Coronary artery (tissue), 2 donors: Measurements from ENCODE around the gene SH3GL2.

ENCODE experiments used
- DNase-seq: peaks from one replicate; pipeline ENCODE4 v3.0.0-alpha.2; 2017; ENCODE audit warnings: low spot score
- H3K27ac ChIP-seq, 2 donors: fragments of 200-600 bp; sonication (generic); one replicate each; pipeline ENCODE4 v1.5.1; 2016 to 2019
- H3K4me3 ChIP-seq: fragments of 200-600 bp; sonication (generic); 2 replicates; pipeline ENCODE4 v1.5.1; 2016; ENCODE audit warnings: mild to moderate bottlenecking, moderate library complexity
- TF ChIP-seq, protein P1 (sequence below): fragments of 200-600 bp; sonication (generic); IDR thresholded peaks from one replicate; pipeline ENCODE4 v1.5.1; 2019; ENCODE audit warnings: antibody characterized with exemption

SH3GL2 gene

DNA sequence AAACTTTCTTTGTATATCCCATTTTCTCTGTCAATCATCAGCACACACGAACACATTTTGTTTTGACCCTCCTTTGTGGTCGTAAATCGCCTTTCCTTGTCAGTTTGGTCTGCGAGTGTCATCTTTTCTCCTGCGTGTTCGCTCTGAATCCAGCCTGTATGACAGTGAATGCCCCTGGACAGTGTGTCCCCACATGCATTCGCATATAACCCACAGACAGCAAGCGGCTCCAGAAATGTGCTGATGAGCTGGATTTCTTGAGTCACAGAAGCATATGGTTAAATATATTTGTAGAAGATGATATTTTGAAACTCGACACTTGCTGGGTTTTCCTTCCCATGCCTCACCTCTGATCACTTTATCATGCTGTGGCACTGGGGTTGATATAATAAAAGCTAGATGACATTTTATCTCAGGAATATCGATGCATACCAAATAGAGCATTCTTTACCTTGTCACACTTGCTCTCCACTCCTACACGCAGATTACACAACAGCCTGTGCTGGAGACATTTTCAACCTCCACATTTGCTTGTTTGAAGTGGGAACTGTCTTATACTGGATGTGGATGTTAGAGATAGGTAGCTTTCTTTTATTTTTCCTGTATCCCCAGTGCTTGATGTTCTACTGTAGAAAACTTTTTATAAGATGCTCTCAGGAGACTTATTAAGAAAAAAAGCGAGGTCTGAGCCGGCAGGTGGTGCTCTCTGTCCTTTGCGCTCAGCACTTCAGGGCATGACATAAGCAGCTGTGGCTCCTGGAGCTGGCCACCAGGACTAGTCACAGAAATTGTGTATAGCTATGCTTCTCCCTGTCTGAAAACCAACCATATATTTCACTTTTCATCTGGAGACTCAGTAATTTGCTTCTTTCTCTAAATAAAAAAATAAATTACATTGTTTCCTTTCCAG is 215.1 kb downstream of the SH3GL2 start:
- H3K4me3 ChIP-seq, result no peak overlapping the region
- DNase-seq, result no peak
- H3K27ac ChIP-seq, result no peak overlapping the region
- TF ChIP-seq, protein P1, sequence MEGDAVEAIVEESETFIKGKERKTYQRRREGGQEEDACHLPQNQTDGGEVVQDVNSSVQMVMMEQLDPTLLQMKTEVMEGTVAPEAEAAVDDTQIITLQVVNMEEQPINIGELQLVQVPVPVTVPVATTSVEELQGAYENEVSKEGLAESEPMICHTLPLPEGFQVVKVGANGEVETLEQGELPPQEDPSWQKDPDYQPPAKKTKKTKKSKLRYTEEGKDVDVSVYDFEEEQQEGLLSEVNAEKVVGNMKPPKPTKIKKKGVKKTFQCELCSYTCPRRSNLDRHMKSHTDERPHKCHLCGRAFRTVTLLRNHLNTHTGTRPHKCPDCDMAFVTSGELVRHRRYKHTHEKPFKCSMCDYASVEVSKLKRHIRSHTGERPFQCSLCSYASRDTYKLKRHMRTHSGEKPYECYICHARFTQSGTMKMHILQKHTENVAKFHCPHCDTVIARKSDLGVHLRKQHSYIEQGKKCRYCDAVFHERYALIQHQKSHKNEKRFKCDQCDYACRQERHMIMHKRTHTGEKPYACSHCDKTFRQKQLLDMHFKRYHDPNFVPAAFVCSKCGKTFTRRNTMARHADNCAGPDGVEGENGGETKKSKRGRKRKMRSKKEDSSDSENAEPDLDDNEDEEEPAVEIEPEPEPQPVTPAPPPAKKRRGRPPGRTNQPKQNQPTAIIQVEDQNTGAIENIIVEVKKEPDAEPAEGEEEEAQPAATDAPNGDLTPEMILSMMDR, result no peak

DNA sequence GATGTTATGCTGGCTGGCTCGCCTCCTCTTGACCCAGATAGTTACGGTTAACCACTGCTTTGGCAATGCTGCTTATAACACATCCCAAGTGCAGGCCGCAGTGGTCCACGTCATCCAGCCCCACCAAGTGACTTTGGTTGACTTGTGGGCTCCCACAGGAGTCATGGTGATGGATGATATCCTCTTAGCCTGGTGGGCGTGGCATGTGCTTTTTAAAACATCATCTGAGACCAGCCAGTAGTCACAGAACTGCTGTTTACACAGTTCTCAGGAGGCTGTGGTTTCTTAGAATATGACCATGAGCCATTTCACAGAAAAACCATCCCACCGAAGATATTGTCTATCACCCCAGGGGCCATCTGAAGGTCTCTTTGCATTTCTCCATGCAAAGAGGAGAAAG is 216.9 kb downstream of the SH3GL2 start:
- Histone ChIP-seq H3K4me3 (no peak overlapping the region), H3K27ac (no peak overlapping the region)
- TF ChIP-seq, protein P1, result no peak
- no peak for DNase-seq

DNA sequence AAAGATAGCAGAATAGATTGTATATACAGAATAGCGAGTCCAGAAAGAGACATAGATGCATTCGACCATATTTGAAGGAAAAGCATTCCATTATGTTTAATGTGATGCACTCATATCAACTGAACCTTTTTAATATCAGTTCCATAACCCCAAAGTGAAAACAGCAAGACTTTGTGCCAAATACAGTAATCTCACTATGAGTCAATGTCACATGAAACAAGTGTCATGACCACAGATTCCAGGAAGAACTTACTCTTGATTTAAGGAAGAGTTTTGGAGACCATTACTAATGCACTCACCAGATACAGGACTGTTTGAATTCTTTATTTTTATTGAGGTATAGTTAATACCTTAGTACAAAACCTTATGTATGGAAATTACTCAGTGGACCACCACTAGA is 220.5 kb downstream of the SH3GL2 start:
- DNase-seq, result no peak
- Histone ChIP-seq H3K27ac (no peak overlapping the region), H3K4me3 (no peak overlapping the region)
- TF ChIP-seq, protein P1, result no peak

DNA sequence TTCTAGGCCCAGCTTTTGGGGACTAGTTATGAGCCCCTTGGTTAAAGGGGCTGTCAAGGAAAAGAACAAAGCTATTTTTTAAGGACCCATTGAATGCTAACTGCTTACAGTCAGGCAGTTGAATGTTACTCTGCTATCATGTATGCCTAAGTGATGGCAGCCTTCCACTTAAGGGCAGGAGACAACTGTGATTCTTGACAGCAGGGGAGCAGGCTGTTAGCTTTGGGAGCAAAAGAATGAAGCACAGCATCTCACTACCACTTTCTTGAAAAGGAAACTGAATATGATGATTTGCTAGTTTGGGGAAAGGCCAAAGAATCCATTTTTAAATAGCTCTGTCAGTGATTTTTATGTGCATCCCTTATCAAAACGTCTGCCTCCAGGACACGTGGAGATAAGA is 221.6 kb downstream of the SH3GL2 start:
- DNase-seq, result no peak
- TF ChIP-seq, protein P1, result no peak
- Histone ChIP-seq H3K4me3 (no peak overlapping the region), H3K27ac (no peak overlapping the region)

DNA sequence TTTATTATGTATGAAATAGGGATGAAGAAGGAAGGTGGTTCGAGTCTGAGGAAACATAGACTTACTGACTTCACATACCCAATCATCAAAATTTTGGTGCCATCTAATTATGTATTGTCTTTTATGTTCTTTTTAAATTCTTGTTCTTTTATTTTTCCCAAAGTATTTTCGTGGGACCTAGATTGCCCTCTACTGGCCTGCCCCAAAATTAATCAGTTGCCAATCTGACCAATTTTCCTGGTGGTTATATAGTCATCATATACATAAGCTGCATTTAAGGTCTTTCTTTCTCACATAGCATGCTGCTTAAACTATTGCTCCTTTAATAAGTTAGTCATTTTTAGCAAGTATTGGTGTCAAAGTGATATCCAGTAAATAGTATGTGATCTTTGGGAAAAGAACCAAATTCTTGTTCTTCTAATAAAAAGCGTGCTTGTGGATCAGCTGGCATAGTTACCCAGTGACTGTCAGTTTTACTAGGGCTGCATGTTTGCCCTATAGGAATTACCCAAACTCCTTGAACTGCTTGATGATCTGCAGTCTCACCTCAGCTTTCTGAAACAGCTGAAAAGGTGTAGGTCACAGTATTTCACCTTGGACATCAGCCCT is 223.5 kb downstream of the SH3GL2 start:
- TF ChIP-seq, protein P1, result peak; percentile 15
- Histone ChIP-seq H3K27ac (no peak overlapping the region), H3K4me3 (no peak overlapping the region)
- DNase-seq, result no peak

DNA sequence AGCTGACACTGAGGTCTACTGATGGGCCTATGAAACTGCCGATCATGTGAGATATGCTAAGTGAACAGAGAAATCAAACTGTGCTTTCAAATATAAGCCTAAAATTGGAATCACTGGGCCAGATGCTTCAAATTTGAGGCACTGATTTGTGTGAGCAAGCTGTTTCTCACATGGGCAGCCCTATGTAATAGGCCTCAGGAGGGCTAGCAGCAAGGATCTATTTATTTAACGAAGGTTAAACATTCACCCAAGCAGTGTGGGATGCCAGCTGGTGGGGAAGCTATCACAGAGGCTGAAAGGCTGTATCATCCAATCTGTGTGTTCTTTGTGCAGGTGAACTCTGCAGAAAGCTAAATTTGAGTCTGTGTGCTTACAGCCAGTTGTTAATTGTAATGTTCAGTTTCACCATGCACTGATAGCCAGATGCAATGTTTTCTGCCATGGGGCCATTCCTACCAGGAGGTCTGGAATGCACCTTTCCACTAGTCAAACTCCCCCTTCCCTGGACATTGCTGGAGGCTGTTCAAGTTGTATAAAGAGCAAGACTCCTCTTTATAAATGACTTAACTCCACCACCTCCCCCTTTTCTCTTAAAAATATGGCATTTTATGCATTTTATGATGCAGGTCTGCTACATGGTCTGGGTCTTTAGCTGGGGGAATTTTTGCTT is 228.9 kb downstream of the SH3GL2 start:
- H3K4me3 ChIP-seq, result no peak overlapping the region
- no peak for DNase-seq
- TF ChIP-seq, protein P1, result no peak
- H3K27ac ChIP-seq, result no peak overlapping the region
